Superior temporal gyrus (tissue), 1 donor: ENCODE results near the gene PCYOX1L.

Experiments
- DNase-seq: peaks from one replicate; pipeline ENCODE4 v3.0.0-alpha.2; 2016; ENCODE audit errors: extremely low spot score

Gene PCYOX1L, protein sequence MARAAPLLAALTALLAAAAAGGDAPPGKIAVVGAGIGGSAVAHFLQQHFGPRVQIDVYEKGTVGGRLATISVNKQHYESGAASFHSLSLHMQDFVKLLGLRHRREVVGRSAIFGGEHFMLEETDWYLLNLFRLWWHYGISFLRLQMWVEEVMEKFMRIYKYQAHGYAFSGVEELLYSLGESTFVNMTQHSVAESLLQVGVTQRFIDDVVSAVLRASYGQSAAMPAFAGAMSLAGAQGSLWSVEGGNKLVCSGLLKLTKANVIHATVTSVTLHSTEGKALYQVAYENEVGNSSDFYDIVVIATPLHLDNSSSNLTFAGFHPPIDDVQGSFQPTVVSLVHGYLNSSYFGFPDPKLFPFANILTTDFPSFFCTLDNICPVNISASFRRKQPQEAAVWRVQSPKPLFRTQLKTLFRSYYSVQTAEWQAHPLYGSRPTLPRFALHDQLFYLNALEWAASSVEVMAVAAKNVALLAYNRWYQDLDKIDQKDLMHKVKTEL

DNA sequence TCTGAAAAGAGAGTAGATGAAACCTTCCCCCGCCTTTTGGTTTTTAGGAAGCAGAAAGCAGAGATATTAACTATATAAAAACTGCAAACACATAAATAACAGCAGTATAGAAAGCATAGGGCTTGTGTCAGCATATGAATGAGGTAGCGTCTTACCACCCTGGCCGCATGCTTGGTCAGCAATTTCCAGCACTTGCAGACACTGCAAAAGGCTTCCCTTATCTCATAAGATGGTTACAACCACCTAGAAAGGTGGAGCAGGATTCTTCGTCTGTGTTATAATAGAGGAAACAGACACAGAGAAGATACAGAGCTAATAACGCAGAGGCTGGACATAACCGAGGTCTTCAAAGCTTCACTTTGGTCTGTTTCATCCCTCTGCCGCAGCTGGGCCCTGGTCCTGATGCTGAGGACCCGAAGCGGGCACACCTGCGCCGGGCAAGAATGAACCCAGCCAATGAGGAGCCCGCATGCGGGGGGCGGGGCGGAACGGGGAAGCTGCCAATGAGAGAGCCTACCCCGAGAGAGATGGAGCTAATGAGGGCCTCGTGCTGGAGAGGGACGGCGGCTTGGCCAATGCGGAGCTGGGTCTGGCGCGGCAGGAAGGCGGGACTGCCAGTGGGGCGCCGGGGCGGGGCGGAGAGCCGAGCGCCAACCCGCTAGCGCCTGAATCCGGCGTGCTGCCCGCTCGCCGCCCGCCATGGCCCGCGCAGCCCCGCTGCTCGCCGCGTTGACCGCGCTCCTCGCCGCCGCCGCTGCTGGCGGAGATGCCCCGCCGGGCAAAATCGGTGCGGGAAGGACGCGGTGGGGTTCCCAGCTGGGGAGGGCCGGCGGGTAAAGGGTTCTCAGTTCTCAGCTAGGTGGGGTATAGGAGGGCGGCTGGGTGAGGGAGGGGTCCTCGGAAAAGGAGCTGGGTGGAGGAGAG, at the start of gene PCYOX1L:
Gene PCYOX1L (plus strand): TSS at position 677 of the 924 bp plus-strand sequence. CDS start 23 bp downstream, at position 700.
- peak; percentile 98 for DNase-seq

DNA sequence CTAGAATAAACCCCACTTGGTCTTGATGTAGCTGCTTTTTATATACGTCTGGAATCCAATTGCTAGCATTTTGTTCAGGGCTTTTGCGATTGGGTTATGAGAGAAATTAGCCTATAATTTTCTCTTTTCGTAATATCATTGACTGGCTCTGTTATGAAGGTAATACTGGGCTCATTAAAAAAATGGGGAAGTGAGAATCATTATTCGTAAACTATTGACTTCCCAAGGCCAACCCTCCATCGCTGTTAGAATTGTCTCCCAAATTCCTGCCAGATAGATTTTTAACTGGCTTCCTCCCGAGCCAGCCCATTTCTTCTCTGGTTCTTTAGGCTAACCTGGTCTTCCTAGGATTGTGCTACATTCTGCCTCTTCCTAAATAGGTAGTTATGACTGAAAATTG, 48.5 kb upstream of the PCYOX1L start:
- no peak for DNase-seq

DNA sequence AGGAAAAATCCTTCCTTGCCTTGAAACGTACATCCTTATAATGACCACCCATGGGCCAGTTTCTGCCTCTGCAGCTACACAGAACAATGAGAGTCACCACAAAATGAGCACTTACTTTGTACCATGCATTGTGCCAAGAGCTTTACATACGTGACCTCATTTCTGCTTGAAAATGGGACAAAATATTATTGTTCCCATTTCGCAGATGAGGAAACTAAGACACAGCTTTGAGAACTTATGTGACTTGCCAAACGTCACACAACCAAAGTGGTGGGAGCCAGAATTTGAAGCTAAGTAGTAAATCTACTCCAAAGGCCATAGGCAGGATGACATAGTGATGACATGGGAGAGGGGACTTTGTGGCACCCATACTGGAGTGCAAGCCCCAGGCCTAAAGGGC, 47.4 kb upstream of the PCYOX1L start:
- DNase-seq, result no peak

DNA sequence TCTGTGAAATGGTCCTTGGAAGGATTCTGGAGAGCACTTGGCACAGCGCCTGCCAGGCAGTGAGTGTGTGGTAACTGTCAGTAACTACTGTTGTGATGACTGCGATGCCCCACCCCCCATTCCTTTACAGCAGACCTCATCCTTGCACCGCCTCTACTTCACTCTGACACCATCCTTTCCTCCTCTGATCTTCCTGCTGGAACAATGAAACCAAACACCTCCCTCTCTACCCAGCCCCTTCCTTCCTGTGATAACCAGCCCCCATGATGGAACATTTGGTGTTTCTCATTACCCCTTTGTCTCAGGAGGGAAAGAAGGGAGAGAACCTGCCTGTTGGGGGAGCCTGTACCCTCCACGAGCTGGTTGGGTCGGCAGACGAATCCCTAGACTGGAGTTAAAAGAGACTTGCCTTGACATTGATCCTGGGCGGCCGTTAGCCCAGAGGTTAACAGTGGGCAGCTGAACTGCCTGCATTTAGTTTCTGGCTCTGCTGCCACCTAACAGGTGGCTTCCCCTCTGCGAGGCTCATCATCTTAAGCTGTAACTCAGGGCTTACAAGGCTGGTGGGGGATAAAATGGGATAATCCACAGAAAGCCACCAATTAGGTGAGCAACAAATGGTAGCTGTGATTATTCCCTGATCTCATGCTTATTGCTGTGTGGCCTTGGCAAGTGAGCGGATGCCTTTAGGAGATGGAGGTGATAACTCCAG, 46.7 kb upstream of the PCYOX1L start:
- DNase-seq, result no peak

DNA sequence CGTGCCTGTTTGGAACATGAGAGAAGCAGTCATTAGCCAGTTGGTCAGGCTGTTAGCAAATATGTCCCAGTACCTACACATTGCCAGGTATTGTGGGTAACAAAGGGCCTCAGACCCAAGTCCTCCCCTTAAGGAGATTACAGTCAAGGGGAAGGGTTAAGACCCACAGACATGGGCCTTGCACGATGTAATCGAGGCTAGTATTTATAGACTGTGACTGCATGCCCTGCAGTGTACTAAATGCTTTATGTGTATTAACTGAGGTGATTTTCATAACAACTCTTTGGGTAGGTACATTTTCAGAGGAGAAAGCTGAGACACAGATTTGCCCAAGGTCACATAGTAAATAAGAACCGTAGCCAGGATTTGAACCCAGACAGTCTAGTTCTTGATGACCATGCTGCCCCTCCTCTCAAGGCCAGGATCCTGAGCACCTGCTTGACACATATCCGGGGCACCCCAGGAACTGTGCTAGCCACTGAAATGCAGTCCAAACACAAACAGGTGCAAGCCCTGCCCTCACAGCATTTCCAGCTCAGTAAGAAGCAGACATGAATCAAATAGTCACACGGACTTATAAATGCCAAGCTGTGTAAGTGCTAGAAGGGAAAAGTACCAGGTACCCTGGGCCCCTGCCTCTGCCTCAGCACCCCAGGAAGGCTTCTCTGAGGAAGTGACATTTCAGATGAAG, 44.5 kb upstream of the PCYOX1L start:
- no peak for DNase-seq

DNA sequence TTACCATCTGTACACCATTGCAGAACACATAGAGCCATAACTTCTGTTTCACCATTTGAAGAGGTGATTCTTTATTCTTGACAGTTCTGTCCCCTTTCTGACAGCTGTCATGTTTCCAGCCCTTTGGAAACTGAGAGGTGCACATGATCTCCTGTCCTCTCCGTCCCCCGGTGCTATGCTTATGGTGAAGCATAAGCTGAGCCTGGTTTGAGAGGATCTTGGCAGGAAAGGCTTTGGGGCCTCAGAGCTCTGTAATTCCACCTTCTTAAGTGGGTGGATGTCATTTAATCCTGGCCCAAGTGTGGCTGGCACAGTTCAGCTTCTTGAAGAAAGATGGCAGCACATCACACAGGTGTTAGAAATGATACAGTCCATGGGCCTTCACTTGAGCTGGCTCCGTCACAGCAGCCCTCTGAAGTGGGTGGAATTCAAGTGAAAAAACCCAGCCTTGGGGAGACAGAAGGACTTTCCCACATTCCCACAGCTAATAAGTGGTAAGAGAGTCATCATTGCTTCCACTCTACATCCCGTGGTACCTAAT, 43.2 kb upstream of the PCYOX1L start:
- DNase-seq, result no peak

DNA sequence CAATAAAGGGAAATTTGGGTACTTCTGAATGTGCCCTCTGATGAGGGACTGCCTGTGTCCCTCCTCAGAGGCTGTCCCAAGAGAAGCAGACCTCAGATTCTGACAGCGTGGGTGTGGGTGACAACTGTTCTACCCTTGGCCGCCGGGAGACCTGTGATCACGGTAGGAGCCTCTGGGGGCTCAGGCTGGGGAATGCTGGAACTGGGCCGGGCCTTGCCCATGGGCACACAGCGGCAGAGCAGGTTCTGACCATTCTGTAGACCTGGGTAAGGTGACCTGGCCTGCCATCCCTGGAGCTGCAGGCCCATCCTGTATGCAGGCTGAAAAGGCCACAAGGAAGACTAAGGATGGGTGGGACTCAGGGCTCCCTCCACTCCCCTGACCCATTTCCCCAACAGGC, 42.1 kb upstream of the PCYOX1L start:
- no peak for DNase-seq

DNA sequence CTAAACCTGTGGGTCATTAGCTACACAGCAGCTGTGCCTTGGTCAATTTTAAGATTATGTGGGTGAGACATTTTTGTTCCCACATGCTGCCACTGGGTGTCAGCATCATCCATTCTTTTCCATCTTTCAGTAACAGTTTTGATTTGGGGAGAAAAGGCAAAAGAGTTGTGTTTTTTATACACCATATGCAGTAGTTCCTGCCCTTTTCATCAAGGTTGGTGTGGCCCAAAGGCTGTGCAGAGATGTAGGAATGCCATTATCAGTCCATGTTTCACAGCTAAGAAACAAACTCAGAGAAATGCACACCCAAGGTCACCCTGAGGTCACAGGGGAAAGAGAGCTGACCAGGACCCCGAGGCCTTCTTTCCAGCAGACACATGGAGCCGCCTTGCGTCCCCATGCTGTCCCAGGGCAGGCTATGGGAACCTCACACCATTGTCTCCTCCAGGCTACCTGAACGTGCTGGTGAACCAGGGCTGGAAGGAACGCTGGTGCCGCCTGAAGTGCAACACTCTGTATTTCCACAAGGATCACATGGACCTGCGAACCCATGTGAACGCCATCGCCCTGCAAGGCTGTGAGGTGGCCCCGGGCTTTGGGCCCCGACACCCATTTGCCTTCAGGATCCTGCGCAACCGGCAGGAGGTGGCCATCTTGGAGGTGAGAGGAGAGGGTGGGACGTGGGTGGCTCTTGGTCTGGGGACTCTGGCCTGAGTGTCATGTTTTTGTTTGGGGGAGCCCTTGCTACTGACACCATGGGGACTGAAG, 40.4 kb upstream of the PCYOX1L start:
- peak; percentile 78 for DNase-seq

DNA sequence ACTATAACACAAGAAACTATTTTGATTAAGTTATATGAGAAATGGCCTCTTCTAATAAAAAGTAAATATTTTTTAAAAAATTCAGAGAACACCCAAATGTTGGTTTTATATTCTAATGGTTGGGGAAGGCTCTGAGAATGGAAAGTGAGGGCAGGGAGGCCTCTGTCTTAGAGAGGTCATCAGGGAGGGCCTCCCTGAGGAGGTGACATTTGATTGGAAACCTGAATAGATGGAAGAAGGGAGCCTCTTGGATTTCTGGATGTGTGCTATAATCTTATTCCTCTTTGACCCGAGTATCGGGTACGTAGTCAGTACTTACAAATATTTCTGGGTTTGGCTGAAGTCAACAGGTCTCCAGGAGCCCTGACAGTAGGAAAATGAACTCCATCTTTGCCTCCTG, 38.7 kb upstream of the PCYOX1L start:
- DNase-seq, result no peak

DNA sequence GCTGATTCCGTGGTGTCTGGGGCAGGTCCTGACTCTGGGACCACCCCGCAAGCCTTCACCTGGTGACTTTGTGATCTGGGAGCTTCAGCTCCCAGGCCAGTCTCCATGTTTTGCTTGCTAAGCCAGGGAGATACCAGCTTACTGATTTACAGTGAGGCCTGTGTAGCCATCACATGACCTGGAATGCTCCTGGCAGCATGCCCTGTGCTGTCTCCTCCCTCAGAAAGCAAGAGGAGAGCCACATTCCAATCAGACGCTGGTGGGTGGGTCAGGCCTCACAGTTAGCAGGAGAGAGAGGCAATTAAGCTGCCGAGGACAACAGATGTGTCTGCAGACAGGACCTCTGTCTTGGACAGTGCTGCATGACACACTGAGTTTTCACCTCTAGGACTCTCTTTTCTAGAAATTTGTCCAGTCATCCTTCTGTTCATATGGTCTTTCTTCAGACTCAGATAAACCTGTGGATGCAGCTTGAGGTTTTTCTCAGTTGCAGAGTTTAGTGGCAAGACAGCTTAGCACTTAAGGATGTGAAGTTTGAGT, 37.0 kb upstream of the PCYOX1L start:
- DNase-seq, result peak; percentile 33

DNA sequence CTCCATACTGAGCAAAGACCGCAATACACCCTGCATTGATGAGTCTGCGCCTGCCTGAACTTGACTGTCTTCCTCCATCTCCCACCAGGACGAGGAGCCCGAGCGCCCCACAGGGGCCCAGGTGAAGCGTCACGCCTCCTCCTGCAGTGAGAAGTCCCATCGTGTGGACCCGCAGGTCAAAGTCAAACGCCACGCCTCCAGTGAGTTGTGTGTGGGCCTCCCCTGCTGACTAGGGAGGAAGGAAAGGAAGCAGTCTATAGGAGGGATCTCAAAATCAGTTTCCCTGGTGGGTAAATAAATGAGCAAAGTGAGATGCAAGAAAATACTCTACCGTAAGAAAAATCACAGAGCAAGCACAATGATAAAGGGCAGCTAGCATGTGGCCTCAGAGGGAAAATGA, 35.3 kb upstream of the PCYOX1L start:
- no peak for DNase-seq

DNA sequence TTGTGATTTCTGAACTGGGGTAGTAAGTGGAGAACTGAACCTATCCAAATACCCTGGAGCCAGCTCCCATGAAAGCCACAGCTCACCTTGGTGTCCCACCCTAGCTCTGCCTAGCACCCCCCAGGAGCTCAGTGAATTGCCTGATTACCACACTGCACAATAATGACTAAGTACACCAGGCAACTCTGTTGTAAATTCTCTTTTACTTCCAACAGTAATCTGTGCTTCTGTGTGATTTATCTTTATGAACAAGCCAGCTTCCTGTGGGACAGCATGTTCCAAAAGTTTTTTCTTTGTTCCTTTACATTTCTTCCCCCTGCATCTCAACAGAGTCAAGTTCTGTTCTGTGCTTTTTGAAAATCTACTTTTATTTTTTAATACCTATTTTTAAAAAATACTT, 34.6 kb upstream of the PCYOX1L start:
- no peak for DNase-seq

DNA sequence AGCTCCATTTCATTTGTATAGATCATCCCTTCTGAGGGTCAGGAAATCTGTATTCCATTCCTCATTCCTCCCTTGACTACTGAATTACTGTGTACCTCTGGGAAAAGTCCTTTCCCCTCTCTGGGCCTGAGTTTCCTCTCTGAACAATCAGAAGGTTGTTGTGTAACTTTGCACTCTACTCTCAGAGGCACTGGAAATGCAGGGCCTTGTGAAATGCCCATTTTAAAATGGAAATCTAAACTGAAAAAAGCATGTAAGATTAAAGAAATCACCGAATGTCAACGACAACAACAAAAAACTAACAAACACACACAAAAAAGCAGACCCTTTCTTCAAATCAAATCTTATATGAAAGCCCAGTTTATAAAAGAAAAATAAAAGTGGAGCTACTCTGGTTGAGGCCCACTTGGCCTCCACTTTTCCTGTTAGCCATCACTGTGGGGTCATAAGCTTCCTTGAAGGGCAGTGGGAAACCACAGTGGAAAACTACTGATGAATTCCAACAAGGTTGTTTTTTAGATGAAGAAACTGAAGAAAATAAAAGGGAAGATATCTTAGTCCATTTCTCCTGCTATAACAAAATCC, 34.1 kb upstream of the PCYOX1L start:
- DNase-seq, result no peak

DNA sequence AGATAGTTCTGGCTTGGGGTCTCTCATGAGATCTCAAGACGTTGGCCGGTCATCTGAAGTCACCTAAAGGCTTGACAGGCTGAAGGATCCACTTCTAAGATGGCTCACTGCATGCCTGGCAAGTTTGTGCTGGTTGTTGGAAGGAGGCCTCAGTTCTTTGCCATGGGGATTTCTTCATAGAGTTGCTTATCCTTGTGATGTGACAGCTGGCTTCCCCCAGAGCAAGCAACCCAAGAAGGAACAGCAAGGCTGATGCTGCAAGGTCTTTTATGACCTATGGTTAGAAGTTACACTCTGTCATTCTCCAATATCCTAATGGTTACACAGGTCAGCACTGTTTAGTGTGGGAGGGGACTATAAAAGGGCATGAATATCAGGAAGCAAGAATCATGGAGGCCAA, 33.2 kb upstream of the PCYOX1L start:
- no peak for DNase-seq

DNA sequence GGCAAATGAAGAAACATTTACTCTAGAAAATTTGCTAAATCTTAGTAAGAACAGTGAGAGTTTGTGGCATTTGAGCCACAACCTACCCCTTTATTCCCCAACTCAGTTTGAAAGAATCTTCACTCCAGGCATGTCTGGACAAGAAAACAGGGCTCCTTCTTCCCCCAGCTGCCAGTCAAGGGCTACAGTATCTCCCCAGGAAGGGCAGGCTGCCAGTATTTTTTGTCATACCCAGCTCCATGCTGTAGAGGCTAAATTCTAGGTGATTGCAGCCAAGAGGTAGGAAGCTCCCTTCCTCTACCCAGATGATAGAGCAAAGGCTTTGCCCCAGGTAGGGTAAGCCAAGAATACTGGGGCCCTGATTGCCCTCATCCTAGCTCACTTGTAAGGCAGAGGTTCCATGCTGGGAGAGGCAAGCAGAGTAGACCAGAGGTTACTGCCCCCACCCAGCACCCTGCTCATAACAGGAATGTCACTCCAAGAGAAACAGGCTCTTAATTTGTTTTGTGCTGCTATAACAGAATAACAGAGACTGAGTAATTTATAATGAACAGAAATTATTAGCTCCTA, 32.6 kb upstream of the PCYOX1L start:
- no peak for DNase-seq

DNA sequence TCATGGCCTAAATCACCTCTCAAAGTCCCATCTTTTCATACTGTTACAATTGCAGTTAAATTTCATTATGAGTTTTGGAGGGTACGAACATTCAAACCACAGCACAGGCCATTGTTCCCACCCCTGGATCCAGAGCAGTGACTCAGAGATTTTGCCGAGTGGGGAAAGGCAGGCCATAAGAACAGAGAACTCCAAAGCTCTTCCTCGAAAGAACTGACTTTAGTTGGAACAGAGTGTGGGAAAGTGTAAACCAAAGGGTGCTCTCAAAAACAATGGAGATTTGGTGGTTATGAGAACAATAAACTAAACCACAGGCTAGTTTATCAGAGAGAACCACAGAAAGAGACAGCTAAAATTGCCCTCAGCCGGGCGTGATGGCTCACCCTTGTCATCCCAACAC, 32.0 kb upstream of the PCYOX1L start:
- DNase-seq, result no peak

DNA sequence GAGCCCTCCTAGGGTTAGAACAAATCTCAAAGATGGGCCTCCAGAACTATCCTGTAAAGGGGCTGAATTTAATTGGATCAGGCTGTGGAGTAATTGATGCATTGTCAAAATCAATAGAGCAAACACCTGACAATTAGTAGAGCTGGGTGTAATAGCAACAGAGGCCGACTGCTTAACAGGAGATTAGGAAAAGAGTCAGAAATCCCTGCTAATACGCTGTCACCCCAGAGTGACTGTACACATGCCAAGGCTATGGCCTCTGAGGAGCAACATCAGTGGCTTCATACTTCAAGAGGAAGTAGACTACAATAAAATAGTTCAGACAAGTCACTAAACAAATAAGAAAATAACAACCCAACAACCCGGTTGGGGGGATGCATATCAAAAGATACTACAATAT, 31.2 kb upstream of the PCYOX1L start:
- no peak for DNase-seq

DNA sequence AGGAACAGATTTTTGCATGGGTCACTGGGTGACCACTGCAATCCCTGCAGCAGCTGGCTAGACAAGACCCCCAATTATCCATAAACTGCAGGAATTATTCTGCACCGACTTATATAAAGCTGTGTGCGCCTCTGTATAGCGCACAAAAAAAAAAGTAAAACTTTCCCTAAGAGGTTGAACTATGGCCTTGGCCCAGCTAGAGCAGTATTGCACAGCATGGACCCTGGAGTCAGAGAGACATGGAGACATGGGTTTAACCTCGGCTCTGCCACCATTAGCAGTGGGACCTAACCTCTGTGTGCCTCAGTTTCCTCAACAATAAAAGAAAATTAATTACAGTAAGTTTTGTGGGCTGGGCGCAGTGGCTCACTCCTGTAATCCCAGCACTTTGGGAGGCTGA, 29.7 kb upstream of the PCYOX1L start:
- DNase-seq, result no peak

DNA sequence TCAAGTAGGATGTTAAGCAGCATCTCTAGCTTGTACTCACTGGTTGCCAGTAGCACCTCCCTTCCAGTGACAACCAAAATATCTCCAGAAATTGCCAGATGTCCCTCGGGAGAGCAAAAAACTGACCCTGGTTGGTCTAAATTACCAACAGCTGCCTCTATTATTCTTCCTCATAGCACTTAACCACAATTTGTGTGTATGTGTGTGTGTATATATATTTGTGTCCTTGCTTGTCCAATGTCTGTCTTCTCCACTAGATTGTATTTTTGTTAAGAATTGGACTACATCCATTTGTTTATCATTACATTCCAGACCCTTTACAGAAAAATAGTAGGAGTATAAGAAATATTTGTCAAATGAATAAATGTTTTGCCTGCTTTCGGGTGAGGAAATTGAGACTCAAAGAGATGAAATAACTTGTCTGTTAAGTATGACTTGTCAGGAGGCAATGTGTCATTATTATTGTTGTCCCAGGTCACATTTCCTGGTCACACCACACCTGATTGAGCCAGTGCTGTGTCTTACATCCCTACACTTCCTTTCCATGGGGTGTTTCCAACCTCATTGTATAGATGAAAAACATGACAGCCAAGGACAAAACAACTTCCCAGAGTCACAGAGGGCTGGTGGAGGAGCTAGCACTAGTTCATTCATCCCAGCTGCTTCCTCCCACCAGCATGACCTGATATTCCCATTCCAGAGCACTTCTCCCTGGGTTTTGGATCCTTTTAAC, 24.0 kb upstream of the PCYOX1L start:
- no peak for DNase-seq
